HepG2 (cell line): ENCODE results near the gene MRPL20. TPM values are rescaled to one million over a fixed set of nuclear protein-coding genes. Genes with fewer than 3 reads are reported as not detected.
A peak's percentile ranks its signal among the peaks of the same experiment; 100 is the strongest.

Source experiments
- ETV6 ChIP-seq: sonication (generic); formaldehyde crosslinking; conservative IDR thresholded peaks from 2 replicates; pipeline ENCODE4 v1.4.0; 2020; ENCODE audit warnings: missing genetic modification reagents
- FOXM1 ChIP-seq: sonication (generic); formaldehyde crosslinking; IDR thresholded peaks from 2 replicates; pipeline ENCODE4 v1.5.0; 2020; ENCODE audit warnings: missing genetic modification reagents
- HCFC1 ChIP-seq: fragments of 150-350 bp; IDR thresholded peaks from 2 replicates; pipeline ENCODE4 v1.6.1; 2014; ENCODE audit warnings: low read depth, low read length
- HDAC1 ChIP-seq: sonication (generic); formaldehyde crosslinking; IDR thresholded peaks from 2 replicates; pipeline ENCODE4 v1.5.1; 2020; ENCODE audit warnings: mild to moderate bottlenecking, missing genetic modification reagents
- HIVEP1 ChIP-seq: sonication (generic); formaldehyde crosslinking; IDR thresholded peaks from 2 replicates; pipeline ENCODE4 v1.4.0; 2020; ENCODE audit warnings: mild to moderate bottlenecking, missing genetic modification reagents
- HMG20A ChIP-seq: IDR thresholded peaks from 2 replicates; pipeline ENCODE4 v1.6.1; 2016; ENCODE audit warnings: borderline replicate concordance
- HNRNPUL1 ChIP-seq: fragments of 200-400 bp; formaldehyde crosslinking; IDR thresholded peaks from 2 replicates; pipeline ENCODE4 v1.6.1; 2017; ENCODE audit warnings: low read depth, mild to moderate bottlenecking, low read length, moderate library complexity
- IKZF5 ChIP-seq: IDR thresholded peaks from 2 replicates; pipeline ENCODE4 v1.6.1; 2018; ENCODE audit warnings: missing genetic modification reagents, mild to moderate bottlenecking, missing compliant biosample characterization
- KDM5A ChIP-seq: fragments of 200-600 bp; sonication (generic); IDR thresholded peaks from 2 replicates; pipeline ENCODE4 v1.7.0; 2018; ENCODE audit warnings: antibody characterized with exemption, mild to moderate bottlenecking, low read length, borderline replicate concordance
- MED1 ChIP-seq: sonication (generic); formaldehyde crosslinking; IDR thresholded peaks from 2 replicates; pipeline ENCODE4 v1.4.0; 2020; ENCODE audit warnings: missing genetic modification reagents
- RARA ChIP-seq: IDR thresholded peaks from 2 replicates; pipeline ENCODE4 v1.6.1; 2016; ENCODE audit warnings: missing genetic modification reagents, missing compliant biosample characterization
- SMC3 ChIP-seq: IDR thresholded peaks from 2 replicates; pipeline ENCODE4 v1.6.1; 2011; ENCODE audit warnings: low read length, improper control_type of control experiment
- SPEN ChIP-seq: sonication (generic); formaldehyde crosslinking; IDR thresholded peaks from 2 replicates; pipeline ENCODE4 v1.5.1; 2020; ENCODE audit warnings: low read depth, mild to moderate bottlenecking, missing genetic modification reagents
- ZNF296 ChIP-seq: sonication (generic); formaldehyde crosslinking; conservative IDR thresholded peaks from 2 replicates; pipeline ENCODE4 v1.5.0; 2020; ENCODE audit warnings: mild to moderate bottlenecking, missing genetic modification reagents
- ZNF468 ChIP-seq: sonication (generic); formaldehyde crosslinking; IDR thresholded peaks from 2 replicates; pipeline ENCODE4 v1.8.0; 2022; ENCODE audit warnings: mild to moderate bottlenecking, moderate library complexity, missing genetic modification reagents
- ZNF547 ChIP-seq: sonication (generic); formaldehyde crosslinking; IDR thresholded peaks from 2 replicates; pipeline ENCODE4 v1.5.1; 2020; ENCODE audit warnings: mild to moderate bottlenecking, missing genetic modification reagents
- ZNF609 ChIP-seq: sonication (generic); formaldehyde crosslinking; IDR thresholded peaks from 2 replicates; pipeline ENCODE4 v1.4.0; 2020; ENCODE audit warnings: mild to moderate bottlenecking, missing genetic modification reagents, borderline replicate concordance
- ZNF704 ChIP-seq: sonication (generic); formaldehyde crosslinking; IDR thresholded peaks from 2 replicates; pipeline ENCODE4 v1.8.1; 2023; ENCODE audit warnings: mild to moderate bottlenecking, inconsistent platforms, moderate library complexity, missing genetic modification reagents, borderline replicate concordance
- ZNF724P ChIP-seq: sonication (generic); formaldehyde crosslinking; IDR thresholded peaks from 2 replicates; pipeline ENCODE4 v1.8.0; 2022; ENCODE audit warnings: missing genetic modification reagents, borderline replicate concordance
- ZNF777 ChIP-seq: sonication (generic); formaldehyde crosslinking; IDR thresholded peaks from 2 replicates; pipeline ENCODE4 v1.4.0; 2020; ENCODE audit warnings: missing genetic modification reagents
- ZSCAN25 ChIP-seq: sonication (generic); formaldehyde crosslinking; IDR thresholded peaks from 2 replicates; pipeline ENCODE4 v1.8.0; 2022; ENCODE audit warnings: mild to moderate bottlenecking, missing genetic modification reagents
- polyA plus RNA-seq, 8 experiments: library from polyadenylated mRNA; depleted of rRNA in 3 of 8; stranded (reverse) in 7 of 8; unstranded in 1 of 8; fragments of >200 nt; fragmentation: Illumina TruSeq in 4 of 8; extraction: Trizol in 4 of 8; gene quantifications; 2 replicates each; pipeline versions ENCODE4 v1.2.1 to v1.2.3, GENCODE V29; 2011 to 2016; ENCODE audit warnings: low read depth in 4 of 8, missing spikeins in 1 of 8, mixed read lengths in 1 of 8; ENCODE audit not compliant: insufficient read depth in 1 of 8
- total RNA-seq, 5 experiments: library from RNA; depleted of rRNA; stranded (reverse); fragments of >200 nt; fragmentation: Illumina TruSeq; extraction: Trizol; gene quantifications; 2 replicates each; pipeline ENCODE4 v1.2.3, GENCODE V29; 2016; ENCODE audit warnings: low read depth in 1 of 5

MRPL20 gene
- total and polyA plus RNA-seq, 2 of the 13 experiments (the other 11 are each of a cell fraction or from before 2014, with no cell fraction given): 59.2 to 127 TPM

- TF ChIP-seq FOXM1 (CRISPR knock-in tag) (no peak), ZSCAN25 (CRISPR knock-in tag) (peak; percentile 20; the same call in 1 of the 2 replicates), ZNF777 (CRISPR knock-in tag) (peak; percentile 92), ZNF547 (peak; percentile 15; the same call in 1 of the 2 replicates), KDM5A (no peak), ZNF609 (0 out of 2 replicates have a peak, but pooled peaks have one; percentile 43), HCFC1 (no peak), IKZF5 (0 out of 2 replicates have a peak, but pooled peaks have one; percentile 10), HNRNPUL1 (no peak), ZNF704 (CRISPR knock-in tag) (no peak), ZNF468 (CRISPR knock-in tag) (no peak), ZNF724P (0 out of 2 replicates have a peak, but pooled peaks have one; percentile 51), ZNF296 (CRISPR knock-in tag) (no peak; the same call in 1 of the 2 replicates), HIVEP1 (CRISPR knock-in tag) (0 out of 2 replicates have a peak, but pooled peaks have one; percentile 33), HMG20A (CRISPR knock-in tag) (no peak), SPEN (CRISPR knock-in tag) (peak; percentile 31), RARA (CRISPR knock-in tag) (peak; percentile 51; the same call in 1 of the 2 replicates), ETV6 (CRISPR knock-in tag) (no peak), MED1 (CRISPR knock-in tag) (peak; percentile 22; the same call in 1 of the 2 replicates), HDAC1 (CRISPR knock-in tag) (peak; percentile 70), SMC3 (no peak)
These were observed 48.4 kb downstream of the MRPL20 start, which contains the start of gene MXRA8 (continued) for GRCh38 chr1:1358433-1359271.
